ENCODE data around the gene MRPL47. TPM values are rescaled to one million over a fixed set of nuclear protein-coding genes. Genes with fewer than 3 reads are reported as not detected.

Gene MRPL47
- total and polyA plus RNA-seq, 2 of the 13 experiments (the other 11 are each of a cell fraction or from before 2014, with no cell fraction given): 36.1 to 83.8 TPM

GRCh38 chr3:179653096-179653797 is 48.8 kb upstream of the MRPL47 start (continued):
- TF ChIP-seq ISL2 (CRISPR knock-in tag; IDR thresholded peaks at IDR 0.05) (peak; percentile 30; the same call in 1 of the 2 replicates), ATF7-NPFF (CRISPR knock-in tag; IDR thresholded peaks at IDR 0.05; ENCODE audit: low read depth) (peak; percentile 73; the same call in 1 of the 2 replicates), ZNF446 (CRISPR knock-in tag; IDR thresholded peaks at IDR 0.05) (no peak), SRSF9 (IDR thresholded peaks at IDR 0.05; ENCODE audit: borderline replicate concordance, insufficient read depth, low read depth, low read length, poor library complexity, severe bottlenecking) (no peak), POLR2AphosphoS5 (IDR thresholded peaks at IDR 0.05; ENCODE audit: low read depth, low read length) (no peak), CBX5 (CRISPR knock-in tag; IDR thresholded peaks at IDR 0.05; ENCODE audit: borderline replicate concordance) (0 out of 2 replicates have a peak, but pooled peaks have one; percentile 13), HMGA1 (CRISPR knock-in tag; conservative IDR thresholded peaks at IDR 0.05) (no peak), TAF1 (CRISPR knock-in tag; IDR thresholded peaks at IDR 0.05) (peak; percentile 72), TCF12 (IDR thresholded peaks at IDR 0.05) (no peak), TCF12 (CRISPR knock-in tag; IDR thresholded peaks at IDR 0.05) (no peak), HHEX (CRISPR knock-in tag; IDR thresholded peaks at IDR 0.05) (no peak), ZNF335 (CRISPR knock-in tag; IDR thresholded peaks at IDR 0.05) (no peak), BCL6 (CRISPR knock-in tag; IDR thresholded peaks at IDR 0.05) (no peak), GTF2F1 (IDR thresholded peaks at IDR 0.05; ENCODE audit: low read length) (no peak), SNAPC5 (CRISPR knock-in tag; IDR thresholded peaks at IDR 0.05; ENCODE audit: borderline replicate concordance) (no peak), KDM3A (CRISPR knock-in tag; IDR thresholded peaks at IDR 0.05; ENCODE audit: low read depth) (no peak), DNMT3B (CRISPR knock-in tag; conservative IDR thresholded peaks at IDR 0.05) (no peak), ZSCAN22 (CRISPR knock-in tag; IDR thresholded peaks at IDR 0.05) (0 out of 2 replicates have a peak, but pooled peaks have one; percentile 25), SNAPC2 (CRISPR knock-in tag; IDR thresholded peaks at IDR 0.05) (no peak), CBFB (CRISPR knock-in tag; IDR thresholded peaks at IDR 0.05) (peak; percentile 61; the same call in 1 of the 2 replicates), HOMEZ (CRISPR knock-in tag; IDR thresholded peaks at IDR 0.05; ENCODE audit: low read depth) (no peak), SPEN (CRISPR knock-in tag; IDR thresholded peaks at IDR 0.05; ENCODE audit: low read depth) (no peak), ZNF549 (CRISPR knock-in tag; IDR thresholded peaks at IDR 0.05) (no peak), ERF (CRISPR knock-in tag; IDR thresholded peaks at IDR 0.05) (no peak), MTF2 (CRISPR knock-in tag; IDR thresholded peaks at IDR 0.05; ENCODE audit: borderline replicate concordance) (no peak; the same call in 1 of the 2 replicates), ZNF362 (CRISPR knock-in tag; IDR thresholded peaks at IDR 0.05; ENCODE audit: borderline replicate concordance) (no peak), ADNP (CRISPR knock-in tag; IDR thresholded peaks at IDR 0.05) (no peak), FOXA1 (IDR thresholded peaks at IDR 0.05) (no peak), FOXA1 (CRISPR knock-in tag; IDR thresholded peaks at IDR 0.05) (no peak), TRAFD1 (CRISPR knock-in tag; IDR thresholded peaks at IDR 0.05; ENCODE audit: borderline replicate concordance) (0 out of 2 replicates have a peak, but pooled peaks have one; percentile 65)
